HG02885 (cell line): ENCODE measurements around the gene TENM4.
A peak's percentile ranks its signal among the peaks of the same experiment; 100 is the strongest.
"Not testable (repeated sequence)": the region's sequence is repeated elsewhere in the genome, so short reads cannot be mapped to it uniquely, and the experiment has no call there.

Source experiments
- ATAC-seq: cut with Tn5 transposase; IDR thresholded peaks from one replicate; pipeline ENCODE4 v1.9.1; 2021; ENCODE audit warnings: mild to moderate bottlenecking; ENCODE audit not compliant: unreplicated experiment, poor library complexity

TENM4 gene

GRCh38 chr11:79229047-79229446 lies 211.8 kb downstream of the TENM4 start:
- no peak for ATAC-seq

- no peak for ATAC-seq
These were observed 212.8 kb downstream of the TENM4 start for GRCh38 chr11:79227767-79228755.

- no peak for ATAC-seq
These were observed 213.5 kb downstream of the TENM4 start for GRCh38 chr11:79227308-79227707.

- ATAC-seq = no peak
These were observed 214.7 kb downstream of the TENM4 start for GRCh38 chr11:79226126-79226525.

- not testable (repeated sequence) for ATAC-seq
These were observed 218.7 kb downstream of the TENM4 start for GRCh38 chr11:79222163-79222562.

DNA sequence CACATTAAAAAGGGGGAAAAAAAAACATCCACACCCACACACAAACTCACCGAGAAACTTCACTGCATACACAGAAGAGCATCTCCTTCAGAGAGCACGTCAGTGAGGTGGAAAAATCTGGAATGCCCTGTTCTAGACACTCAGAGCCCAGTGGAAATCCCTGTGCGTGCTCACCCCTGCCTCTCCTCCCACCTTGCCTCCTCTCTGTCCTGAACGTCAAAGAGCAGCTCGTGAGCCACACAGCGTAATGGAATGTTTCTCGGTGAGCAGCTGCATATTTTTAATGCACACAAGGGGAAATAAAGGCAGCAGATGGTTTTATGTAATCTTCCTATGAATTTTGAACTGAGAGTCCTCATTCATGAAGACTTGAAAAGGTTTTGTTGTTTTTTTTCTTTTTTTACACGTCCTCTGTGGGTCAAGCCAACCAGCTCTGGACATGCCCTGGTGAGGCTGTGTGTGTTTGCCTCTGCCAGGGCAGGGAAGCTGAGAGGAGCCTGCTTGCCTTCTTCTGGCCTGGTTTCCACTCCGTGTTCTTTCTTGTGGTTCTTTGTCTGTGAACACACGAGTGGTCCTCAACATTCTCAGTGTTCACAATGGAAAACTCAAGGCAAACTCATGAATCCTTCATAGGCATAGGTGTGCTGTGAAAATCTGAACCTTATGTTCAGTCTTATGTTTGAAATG lies 219.2 kb downstream of the TENM4 start:
- ATAC-seq = no peak

- ATAC-seq = no peak
These were observed 220.7 kb downstream of the TENM4 start for GRCh38 chr11:79220171-79220570.

DNA sequence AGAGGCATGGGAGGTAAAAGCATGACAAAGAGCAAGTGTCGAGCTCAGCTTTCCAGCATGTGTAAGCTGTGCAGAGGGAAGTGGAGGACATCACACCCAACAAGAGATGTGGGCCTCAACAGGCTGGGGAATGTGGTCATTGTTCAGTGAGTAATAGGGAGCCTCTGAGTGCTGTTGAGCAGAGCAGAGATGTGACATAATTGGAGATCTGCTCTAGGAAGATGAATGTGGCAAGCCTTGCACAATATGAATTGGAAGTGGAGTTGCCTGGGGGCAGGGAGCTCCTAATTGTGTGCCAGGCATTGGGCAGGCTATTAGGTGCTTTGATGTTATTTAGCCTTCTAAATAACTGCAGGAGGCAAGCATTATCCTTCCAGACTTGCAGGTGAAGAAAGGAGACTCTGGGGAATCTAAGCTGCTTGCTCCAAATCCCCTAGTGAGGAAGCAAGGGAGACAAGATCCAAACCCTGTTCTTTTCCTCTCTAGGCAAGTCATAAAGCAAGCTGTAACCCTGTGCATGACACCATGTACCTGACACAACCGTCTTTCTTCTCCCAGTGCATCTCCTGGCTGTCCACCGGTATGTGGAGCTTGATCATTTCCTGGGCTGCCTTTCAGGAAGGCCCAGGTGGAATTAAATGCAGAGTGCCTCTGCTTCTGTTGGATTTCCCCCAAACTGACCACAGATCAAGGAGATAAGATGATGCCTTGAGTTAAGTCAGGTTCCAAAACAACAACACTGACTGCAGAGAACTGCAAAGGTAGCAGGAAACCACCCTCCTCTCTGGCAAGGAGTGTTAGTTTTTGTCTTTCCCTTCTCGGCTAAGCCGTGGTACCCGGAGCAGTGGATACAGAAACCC lies 221.4 kb downstream of the TENM4 start:
- ATAC-seq = no peak

DNA sequence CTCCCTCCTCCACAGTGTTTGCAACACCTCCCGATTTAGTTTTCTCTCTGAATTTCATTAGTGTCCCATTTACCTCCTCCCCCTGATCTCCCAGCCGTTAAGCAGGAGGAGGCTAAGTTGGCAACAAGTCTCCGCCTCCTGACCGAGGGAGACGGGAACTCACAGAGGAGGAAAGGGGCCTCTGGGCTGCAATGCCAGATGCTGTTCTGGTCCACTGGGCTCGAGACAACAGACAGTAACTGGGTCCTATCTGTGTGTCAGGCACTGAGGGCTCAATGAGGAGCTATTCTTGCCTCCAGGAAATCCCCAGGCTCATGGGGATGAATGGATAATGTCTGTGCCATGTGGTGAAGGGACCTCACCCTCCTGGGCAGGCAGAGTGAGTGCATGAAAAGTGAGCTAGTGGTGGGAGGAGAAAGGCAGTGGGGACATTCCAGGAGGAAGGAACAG lies 228.1 kb downstream of the TENM4 start:
- ATAC-seq = no peak

- no peak for ATAC-seq
These were observed 231.1 kb downstream of the TENM4 start for GRCh38 chr11:79209540-79210266.

- peak; percentile 84 for ATAC-seq
These were observed 232.7 kb downstream of the TENM4 start for GRCh38 chr11:79208126-79208525.

DNA sequence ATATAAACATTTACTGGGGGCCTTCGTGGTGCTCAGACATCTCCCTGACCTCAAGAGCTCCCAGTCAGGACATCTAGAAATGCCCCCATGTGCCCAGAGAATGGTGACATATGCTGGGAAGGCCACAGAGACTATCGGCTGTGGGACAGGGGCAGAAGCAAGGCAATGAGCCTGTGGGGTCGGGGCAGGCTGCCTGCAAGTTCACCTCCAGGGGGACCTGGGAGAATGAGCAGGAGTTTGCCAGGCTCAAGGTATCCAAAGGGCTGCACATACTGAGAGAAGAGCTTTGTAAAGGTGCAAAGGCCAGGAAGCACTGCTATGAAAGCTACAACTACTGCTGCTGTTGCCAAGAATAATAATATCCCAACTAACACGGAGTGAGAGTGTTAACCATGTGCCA lies 233.9 kb downstream of the TENM4 start:
- ATAC-seq = no peak

DNA sequence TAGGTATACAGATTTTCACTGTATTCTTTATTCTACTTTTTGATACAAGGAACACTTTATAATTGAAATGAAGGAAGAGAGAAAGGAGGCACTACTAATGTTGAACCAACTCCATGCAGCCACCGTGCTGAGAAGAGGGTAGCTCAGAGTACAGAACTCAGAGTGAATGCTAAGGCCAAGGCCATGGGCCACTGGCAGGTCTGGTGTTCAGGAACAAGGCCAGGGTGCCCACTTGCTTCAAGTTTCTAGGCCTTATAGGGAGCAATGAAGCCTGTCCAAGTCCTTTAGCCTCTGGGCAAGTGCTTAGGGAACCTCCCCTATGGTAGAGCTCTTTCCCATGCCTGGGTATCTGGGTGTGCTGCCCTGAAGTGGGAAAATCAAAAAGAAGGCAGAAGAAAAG lies 235.0 kb downstream of the TENM4 start:
- no peak for ATAC-seq

- peak; percentile 61 for ATAC-seq
These were observed 239.0 kb downstream of the TENM4 start for GRCh38 chr11:79201677-79202347.

- no peak for ATAC-seq
These were observed 240.3 kb downstream of the TENM4 start for GRCh38 chr11:79200398-79201070.

- ATAC-seq = no peak
These were observed 241.0 kb downstream of the TENM4 start for GRCh38 chr11:79199729-79200354.

- ATAC-seq = no peak
These were observed 242.0 kb downstream of the TENM4 start for GRCh38 chr11:79198898-79199250.

DNA sequence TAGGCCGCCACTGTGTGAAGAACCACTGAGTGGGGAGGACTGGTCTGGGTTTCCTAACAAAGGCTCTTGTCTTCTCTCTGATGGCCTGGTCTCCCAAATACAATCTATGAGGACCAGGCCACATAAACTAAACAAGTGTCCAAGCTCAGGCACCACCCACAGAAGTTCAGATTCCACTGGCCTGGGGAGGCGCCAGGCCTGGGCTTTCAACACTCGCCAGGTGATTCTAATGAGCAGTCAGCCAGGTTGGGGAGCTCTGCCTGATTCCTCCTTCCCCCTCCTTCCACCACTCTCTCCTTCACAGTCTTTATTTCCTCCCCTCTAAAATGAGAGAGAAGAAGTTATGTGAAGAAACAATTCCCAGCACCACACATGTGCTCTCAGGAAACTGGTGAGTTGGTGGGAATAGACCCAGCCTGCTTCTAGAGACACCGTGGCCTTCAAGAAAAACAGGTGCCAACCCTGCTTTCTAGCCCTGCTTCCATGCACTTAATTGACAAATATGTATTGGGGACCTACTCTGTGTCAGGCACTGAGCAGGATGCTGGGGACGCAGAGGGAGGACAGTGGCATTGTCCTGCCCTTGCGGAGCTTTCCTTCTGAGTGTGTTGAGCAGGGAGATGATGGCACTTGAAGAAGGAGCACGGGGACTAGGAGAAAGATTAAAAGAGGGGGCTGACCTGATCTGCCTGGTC lies 242.5 kb downstream of the TENM4 start:
- no peak for ATAC-seq
